T-helper 1 cell treated with Interleukin-12 subunit alpha and Interleukin-12 subunit beta and Interleukin-4 antibody, amounts not matched to agents 30 μg/mL and 1 μg/mL, for 36 hours (primary cell): ENCODE data around the gene PACSIN1.

ENCODE experiments used
- H3K27ac Mint-ChIP-seq: one replicate; pipeline ENCODE4 v1.8.0; 2021; ENCODE audit warnings: mild to moderate bottlenecking, mixed read lengths
- H3K27me3 Mint-ChIP-seq: one replicate; pipeline ENCODE4 v1.8.0; 2021; ENCODE audit warnings: low read depth, mixed read lengths
- H3K36me3 Mint-ChIP-seq: one replicate; pipeline ENCODE4 v1.8.0; 2021; ENCODE audit warnings: low read depth, mixed read lengths
- H3K4me1 Mint-ChIP-seq: one replicate; pipeline ENCODE4 v1.8.0; 2021; ENCODE audit warnings: low read depth, mixed read lengths
- H3K4me3 Mint-ChIP-seq: one replicate; pipeline ENCODE4 v1.8.0; 2021; ENCODE audit warnings: mild to moderate bottlenecking, moderate library complexity, mixed read lengths
- H3K9me3 Mint-ChIP-seq: one replicate; pipeline ENCODE4 v1.8.0; 2021; ENCODE audit warnings: mixed read lengths

The PACSIN1 gene

DNA sequence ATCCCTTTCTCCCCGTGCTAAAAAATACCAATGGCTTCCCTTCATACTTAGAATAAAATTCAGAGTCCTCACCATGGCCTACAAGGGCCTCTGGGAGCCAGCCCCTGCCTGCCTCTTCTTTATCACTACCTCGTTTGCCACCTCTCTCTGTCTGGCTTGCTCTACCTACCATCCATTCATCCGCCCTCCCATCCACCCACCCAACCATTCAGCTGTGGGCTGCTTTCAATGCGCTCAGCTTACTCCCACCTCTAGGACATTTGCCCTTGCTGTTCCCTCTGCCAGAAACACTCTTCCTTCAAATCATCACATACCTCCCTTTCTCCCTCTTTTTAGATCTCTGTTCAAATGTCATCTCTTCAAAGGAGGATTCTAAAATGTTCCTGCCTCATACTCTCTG is 44.4 kb downstream of the PACSIN1 start:
- Mint-ChIP-seq H3K4me3 (no peak overlapping the region), H3K27me3 (peaks cover 22% of the 10 kb centered on the region), H3K27ac (no peak overlapping the region), H3K4me1 (peaks cover 3% of the 10 kb centered on the region), H3K36me3 (no peaks in the 10 kb centered on the region), H3K9me3 (peaks cover 6% of the 10 kb centered on the region)

DNA sequence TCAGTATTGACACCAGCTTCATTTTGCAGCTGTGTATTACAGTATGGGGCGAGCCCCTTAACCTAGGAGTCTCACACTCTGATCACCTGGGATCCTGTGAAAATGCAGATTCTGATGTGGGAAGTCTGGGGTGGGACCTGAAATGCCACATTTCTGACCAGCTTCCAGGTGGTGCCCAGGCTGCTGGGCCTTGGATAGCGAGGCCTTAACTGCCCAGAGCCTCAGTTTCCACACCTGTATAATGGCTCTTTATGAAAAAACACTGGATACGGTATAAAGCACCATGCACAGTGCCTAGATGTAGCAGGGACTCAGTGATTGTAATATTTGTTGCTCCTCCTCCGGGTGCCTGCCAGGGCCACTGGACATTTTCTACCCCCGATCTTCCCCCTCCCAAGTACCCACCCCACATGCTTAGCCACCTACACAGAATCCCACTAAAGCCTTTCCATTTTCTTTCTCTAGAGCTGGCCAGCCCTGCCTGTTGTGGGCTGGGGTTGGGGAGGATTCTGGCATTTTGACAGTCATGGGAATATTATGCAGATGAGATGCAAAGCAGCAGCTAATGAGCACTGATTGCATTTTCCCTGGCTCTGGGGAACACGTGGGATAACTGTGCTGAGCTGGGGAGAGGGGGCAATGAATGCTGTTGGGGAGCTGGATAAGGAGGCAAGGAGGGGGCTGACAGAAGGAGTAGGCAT is 45.5 kb downstream of the PACSIN1 start:
- Mint-ChIP-seq H3K4me1 (peaks cover 3% of the 10 kb centered on the region), H3K27me3 (peaks cover 22% of the 10 kb centered on the region), H3K9me3 (peaks cover 6% of the 10 kb centered on the region), H3K27ac (no peak overlapping the region), H3K36me3 (no peaks in the 10 kb centered on the region), H3K4me3 (no peak overlapping the region)

DNA sequence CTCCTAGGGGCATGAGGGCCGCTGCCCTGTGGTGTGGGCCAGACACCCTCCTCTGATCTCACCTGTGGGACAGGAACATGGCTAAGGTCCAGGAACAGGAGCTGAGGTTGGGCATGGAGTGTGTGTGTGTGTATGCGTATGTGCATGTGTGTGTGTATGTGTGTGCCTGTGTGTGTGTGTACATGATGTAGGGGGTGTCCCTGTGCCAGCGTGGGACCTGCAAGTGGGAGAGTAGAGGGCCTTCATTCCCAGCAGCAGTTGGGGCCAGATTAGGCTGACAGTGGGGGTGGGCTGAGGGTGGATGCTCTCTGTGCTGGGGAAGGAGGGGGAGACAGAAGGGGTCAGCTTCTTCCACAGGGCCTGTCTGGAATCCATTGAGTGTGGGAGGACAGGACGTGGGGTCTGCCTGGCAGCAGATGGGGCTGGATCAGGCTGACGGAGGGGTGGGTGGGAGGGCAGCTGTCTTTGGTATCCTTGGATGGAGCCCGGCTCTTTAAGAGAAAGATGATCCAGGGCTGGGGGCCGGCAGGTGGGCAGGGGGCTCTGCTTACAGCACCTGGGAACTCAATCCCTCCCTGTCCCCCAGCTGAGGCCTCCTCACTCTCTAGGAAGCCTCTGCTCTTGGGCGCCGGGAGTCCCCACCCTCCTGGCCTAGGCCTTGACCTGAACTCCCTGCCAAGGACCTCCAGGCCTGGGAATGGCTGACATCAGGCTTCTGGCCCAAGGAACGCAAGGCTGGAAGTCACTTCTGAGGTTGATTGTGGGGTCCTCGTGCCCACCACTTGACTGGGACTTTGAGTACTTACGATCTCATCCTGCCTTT is 46.2 kb downstream of the PACSIN1 start:
- Mint-ChIP-seq H3K36me3 (no peaks in the 10 kb centered on the region), H3K27me3 (peaks cover 22% of the 10 kb centered on the region), H3K27ac (no peak overlapping the region), H3K4me3 (no peak overlapping the region), H3K9me3 (peaks cover 6% of the 10 kb centered on the region), H3K4me1 (peaks cover 3% of the 10 kb centered on the region)

DNA sequence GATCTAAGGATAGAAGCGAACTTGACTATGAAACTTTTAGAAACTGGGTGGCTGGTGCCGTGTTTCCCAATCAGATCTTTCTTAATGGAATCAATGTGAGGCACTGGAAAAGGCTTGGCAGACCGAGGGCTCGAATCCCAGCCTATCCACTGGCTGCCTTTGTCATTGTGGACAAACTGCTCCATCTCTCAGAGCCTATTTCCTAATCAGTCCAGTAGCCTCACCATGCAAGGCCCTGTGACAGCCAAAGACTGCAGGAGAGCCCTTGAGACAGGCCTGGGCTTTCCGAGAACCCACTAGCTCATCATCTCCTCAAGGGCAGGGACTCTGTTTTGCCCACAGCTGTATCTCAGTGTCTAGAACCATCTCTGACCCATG is 46.9 kb downstream of the PACSIN1 start:
- Mint-ChIP-seq H3K36me3 (no peaks in the 10 kb centered on the region), H3K27ac (no peak overlapping the region), H3K4me3 (no peak overlapping the region), H3K27me3 (peaks cover 22% of the 10 kb centered on the region), H3K4me1 (peaks cover 3% of the 10 kb centered on the region), H3K9me3 (peaks cover 6% of the 10 kb centered on the region)

DNA sequence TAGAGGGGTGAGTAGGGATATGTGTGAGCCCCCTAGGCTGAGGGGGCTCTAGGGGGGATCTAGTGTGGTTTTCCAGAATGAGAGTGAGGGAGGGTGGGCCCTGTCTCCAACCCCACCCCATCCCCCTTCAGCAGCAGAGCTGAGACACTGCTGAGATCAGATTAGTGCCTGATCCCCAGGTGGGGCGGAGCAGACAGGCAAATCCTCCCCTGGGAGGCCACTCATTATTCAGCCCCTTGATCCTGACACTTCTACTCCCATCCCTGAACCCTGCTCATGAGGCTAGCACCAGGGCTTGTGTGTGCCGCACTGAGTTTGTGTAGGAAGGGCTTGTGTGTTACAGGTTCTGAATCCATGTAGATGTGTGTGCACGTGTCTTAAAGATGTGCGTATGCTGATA is 47.8 kb downstream of the PACSIN1 start:
- H3K9me3 Mint-ChIP-seq = peaks cover 6% of the 10 kb centered on the region

DNA sequence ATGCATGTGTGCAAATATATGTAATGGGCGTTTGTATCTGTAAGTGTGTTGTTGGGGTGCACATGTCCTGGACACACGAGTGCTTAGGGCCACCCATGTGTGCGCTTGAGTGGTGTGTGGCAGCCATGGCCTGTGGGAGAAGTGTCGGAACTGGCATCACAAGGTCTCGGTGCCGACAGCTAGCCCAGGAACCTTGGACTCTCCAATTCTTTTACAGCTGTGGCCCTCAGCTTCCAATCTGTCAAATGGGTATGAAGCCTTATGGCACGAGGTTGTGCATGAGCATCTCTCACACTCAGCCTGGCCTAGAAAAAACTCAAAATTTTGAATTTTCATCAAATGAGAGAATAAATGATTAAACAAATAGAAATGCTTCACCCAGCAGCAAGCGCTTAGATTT is 48.2 kb downstream of the PACSIN1 start:
- no peaks in the 10 kb centered on the region for H3K36me3 Mint-ChIP-seq
- no peak overlapping the region for H3K4me3 Mint-ChIP-seq
- H3K27ac Mint-ChIP-seq = no peak overlapping the region
- H3K4me1 Mint-ChIP-seq = peaks cover 3% of the 10 kb centered on the region
- peaks cover 6% of the 10 kb centered on the region for H3K9me3 Mint-ChIP-seq
- peaks cover 18% of the 10 kb centered on the region for H3K27me3 Mint-ChIP-seq

More for the DNA sequence above, 47.8 kb downstream of the PACSIN1 start:
- Mint-ChIP-seq H3K27me3 (peaks cover 22% of the 10 kb centered on the region), H3K4me3 (no peak overlapping the region), H3K27ac (no peak overlapping the region), H3K36me3 (no peaks in the 10 kb centered on the region), H3K4me1 (peaks cover 3% of the 10 kb centered on the region)

DNA sequence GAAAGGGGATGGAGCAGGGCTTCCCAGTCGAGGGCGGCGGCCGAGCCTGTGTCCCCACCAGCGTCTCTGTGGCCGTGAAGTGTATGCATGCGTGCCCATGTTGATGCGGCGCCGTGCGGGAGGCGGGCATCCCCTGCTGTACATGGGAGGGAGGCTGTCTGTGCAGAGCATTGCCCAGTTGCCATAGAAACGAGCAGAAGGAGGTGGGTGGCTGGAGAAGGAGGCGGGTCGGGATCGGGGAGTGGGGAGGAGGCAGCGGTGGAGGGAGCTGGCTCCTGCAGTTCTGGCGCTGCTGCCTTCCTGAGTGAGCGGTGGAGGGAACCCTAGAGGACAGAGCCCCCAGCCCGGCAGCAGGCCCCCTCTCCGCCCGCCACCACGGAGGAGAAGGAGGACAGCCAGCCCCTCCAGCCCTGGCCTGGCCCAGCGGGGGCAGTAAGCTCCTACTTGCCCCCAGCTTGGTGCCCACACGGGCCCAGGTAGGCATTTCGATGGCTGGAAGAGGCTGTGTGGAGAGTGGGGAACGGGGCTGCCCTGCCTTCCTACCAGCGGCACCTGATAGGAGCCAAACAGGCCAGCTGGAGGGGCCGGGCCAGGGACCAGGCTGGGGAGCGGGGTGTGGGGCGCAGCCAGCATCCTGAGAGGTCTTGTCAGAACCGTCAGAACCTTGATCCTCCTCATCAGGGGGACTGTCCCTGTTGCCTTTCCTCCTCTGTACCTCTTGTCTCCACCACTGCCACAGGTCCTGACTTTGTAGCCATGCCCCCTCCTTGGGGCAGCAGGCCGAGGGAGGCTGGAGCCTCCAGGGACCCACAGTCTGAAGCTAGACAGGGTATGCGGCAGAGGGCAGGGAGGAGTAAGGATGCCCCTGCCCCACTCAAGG is 49.0 kb downstream of the PACSIN1 start:
- H3K27ac Mint-ChIP-seq = no peak overlapping the region
- H3K9me3 Mint-ChIP-seq = peaks cover 6% of the 10 kb centered on the region
- peaks cover 3% of the 10 kb centered on the region for H3K4me1 Mint-ChIP-seq
- no peak overlapping the region for H3K4me3 Mint-ChIP-seq
- H3K27me3 Mint-ChIP-seq = peaks cover 15% of the 10 kb centered on the region
- no peaks in the 10 kb centered on the region for H3K36me3 Mint-ChIP-seq

DNA sequence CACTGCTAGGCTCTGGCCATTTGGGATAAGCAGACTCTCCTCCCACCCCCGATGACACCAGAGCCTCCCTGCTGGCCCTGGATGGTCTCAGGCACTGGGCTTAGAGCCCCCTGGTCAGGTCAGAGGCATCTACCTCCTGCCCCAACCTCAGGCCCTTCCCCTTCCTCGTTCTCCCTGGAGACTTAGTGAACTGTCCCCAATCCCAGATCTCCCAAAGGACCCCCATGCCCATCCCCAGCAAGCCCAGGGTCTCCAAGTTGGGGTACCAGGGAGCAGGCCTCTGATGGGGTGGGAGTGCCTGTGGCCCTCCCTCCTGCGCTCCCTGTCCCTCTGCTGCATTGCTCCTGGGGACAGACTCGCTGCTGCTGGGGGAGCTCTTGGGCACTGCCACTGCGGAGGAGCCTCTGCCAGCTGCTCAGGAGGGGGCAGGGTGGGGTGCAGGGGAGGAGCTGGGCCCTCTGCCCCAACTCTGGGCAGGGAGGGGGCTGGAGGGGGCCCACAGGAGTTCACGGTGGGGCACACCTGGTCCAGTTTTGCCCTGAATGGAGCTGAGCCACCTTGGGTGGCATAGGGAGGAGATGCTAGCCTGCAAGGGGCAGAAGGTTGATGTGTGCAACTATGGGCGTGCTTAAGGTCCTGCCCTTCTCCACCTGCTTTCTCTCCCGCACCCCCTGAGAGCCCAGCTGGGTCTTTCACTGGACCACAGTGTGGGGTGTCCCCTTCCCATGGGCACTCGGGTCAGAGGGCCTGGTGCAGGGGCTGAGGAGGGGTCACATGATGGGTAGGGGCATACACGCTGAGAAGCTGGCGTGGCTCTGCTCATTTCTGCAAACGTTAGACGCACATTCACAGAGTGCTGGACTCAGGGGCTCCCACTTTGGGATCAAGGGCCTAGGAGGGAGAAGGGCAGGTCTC is 49.9 kb downstream of the PACSIN1 start:
- H3K27me3 Mint-ChIP-seq = peaks cover 10% of the 10 kb centered on the region
- no peak overlapping the region for H3K4me3 Mint-ChIP-seq
- peaks cover 3% of the 10 kb centered on the region for H3K4me1 Mint-ChIP-seq
- H3K36me3 Mint-ChIP-seq = no peaks in the 10 kb centered on the region
- no peak overlapping the region for H3K27ac Mint-ChIP-seq
- no peaks in the 10 kb centered on the region for H3K9me3 Mint-ChIP-seq

DNA sequence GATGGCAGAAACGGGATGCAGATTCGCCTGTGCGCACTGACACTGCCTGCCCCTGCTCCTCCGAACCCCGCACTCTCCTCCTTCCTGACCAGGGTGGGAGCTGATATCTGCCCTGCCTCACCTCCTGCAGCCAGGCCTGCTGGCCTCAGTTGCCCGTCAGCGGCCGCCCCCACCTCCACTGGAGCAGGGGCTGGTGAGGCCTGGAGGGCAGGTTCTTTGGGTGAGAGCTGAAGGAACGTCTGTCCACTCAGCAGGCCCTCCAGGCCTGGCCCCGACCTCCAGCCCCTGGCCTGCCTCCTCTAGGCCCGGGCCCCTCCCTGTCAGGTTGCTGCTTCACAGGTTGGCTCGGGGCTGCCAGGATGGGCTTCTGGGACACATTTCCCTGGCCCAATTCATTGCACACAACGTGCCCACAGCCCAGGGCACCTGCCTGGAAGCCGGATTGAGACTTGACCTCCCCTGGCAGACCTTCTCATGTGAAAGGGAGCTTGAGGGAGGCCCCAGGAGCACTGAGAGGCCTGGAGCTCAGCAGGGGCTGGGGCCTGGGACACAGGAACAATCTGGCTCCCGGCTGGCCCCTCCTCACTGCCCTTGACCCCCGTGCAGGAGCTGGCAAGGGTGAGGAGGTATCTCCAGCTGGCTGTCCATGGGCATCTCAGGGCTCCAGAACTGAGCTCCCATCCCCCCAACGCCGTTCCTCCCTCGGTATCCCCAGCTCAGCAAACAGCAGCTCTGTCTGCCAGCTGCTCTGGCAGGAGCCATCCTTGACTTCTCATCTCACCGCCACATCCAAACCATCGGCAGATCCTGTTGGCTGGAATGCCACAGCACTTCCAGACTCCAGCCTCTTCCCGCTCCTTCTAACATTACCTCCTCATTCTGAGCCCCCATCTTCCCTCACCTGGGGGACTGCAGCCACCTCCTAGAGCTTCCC is 50.8 kb downstream of the PACSIN1 start:
- peaks cover 3% of the 10 kb centered on the region for H3K4me1 Mint-ChIP-seq
- H3K9me3 Mint-ChIP-seq = no peaks in the 10 kb centered on the region
- H3K27ac Mint-ChIP-seq = no peak overlapping the region
- H3K4me3 Mint-ChIP-seq = no peak overlapping the region
- peaks cover 10% of the 10 kb centered on the region for H3K27me3 Mint-ChIP-seq
- no peaks in the 10 kb centered on the region for H3K36me3 Mint-ChIP-seq

GRCh38 chr6:34517461-34517881 is 51.6 kb downstream of the PACSIN1 start:
- H3K4me3 Mint-ChIP-seq = no peak overlapping the region
- H3K27me3 Mint-ChIP-seq = peaks cover 10% of the 10 kb centered on the region

DNA sequence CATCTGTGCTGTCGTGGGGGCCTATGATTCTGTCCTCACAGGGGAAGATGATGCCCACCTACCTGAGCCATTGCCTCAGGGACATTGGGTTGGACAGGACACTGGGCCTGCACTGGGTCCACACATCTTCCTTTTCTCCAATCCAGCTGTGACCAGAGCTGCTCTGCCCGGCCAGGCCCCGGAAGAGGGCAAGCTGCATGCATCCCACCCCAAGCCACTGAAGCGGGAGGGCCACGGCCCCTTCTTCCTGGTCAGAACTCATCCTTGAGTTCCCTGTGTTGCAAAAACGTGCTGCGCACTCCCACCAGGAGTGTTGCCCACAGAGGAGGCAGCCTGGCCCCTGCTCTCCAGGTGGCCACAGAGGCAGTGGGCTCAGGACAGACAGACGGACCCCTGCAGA is 52.1 kb downstream of the PACSIN1 start:
- H3K9me3 Mint-ChIP-seq = no peaks in the 10 kb centered on the region
- H3K27ac Mint-ChIP-seq = no peak overlapping the region
- H3K4me3 Mint-ChIP-seq = no peak overlapping the region
- no peaks in the 10 kb centered on the region for H3K36me3 Mint-ChIP-seq
- peaks cover 3% of the 10 kb centered on the region for H3K4me1 Mint-ChIP-seq
- H3K27me3 Mint-ChIP-seq = peaks cover 10% of the 10 kb centered on the region

More at GRCh38 chr6:34517461-34517881, 51.6 kb downstream of the PACSIN1 start:
- Mint-ChIP-seq H3K9me3 (no peaks in the 10 kb centered on the region), H3K4me1 (peaks cover 3% of the 10 kb centered on the region), H3K36me3 (no peaks in the 10 kb centered on the region), H3K27ac (no peak overlapping the region)

DNA sequence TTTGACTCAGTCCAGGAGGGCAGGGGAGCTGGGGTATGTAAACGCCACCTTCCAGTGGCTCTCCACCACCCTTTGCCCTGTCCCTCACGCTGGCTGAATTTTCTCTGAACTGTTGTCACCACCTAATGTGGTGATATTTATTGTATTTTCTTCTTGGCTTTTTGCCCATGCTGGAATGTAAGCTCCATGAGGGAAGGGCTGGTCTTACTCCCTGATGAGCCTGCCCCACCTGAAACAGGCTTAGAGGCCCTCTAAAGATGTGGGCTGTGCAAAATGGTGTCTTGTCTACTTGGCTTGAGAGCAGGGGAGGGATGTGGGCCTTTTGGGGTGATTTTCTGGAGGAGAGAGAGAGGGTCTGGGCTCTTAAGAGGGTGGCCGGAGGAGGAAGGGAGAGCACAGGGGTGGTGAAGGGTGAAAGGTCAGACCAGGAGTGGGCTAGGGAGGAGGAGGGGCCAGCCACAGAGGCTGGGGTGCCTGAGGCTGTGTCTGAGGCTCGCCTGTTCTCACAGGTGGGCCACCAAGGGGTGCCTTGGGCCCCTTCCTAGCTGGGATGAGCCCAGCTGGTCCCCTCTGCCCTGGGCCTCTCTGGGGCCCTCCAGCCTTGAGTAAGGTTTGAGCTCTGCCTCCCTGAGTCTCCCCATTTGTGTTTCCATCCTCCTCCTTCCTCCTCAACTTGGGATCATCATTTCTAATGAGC is 52.9 kb downstream of the PACSIN1 start:
- H3K4me3 Mint-ChIP-seq = no peak overlapping the region
- H3K27me3 Mint-ChIP-seq = peaks cover 9% of the 10 kb centered on the region
- no peak overlapping the region for H3K27ac Mint-ChIP-seq
- H3K9me3 Mint-ChIP-seq = no peaks in the 10 kb centered on the region
- H3K36me3 Mint-ChIP-seq = no peaks in the 10 kb centered on the region
- peaks cover 3% of the 10 kb centered on the region for H3K4me1 Mint-ChIP-seq
